NCI-H748 (cell line): ENCODE results near the gene KNCN.

Experiments used
- DNase-seq: peaks from one replicate; lab custom pipeline; 2025; ENCODE audit not compliant: unreplicated experiment; lab: John Stamatoyannopoulos, UW

Gene KNCN

DNA sequence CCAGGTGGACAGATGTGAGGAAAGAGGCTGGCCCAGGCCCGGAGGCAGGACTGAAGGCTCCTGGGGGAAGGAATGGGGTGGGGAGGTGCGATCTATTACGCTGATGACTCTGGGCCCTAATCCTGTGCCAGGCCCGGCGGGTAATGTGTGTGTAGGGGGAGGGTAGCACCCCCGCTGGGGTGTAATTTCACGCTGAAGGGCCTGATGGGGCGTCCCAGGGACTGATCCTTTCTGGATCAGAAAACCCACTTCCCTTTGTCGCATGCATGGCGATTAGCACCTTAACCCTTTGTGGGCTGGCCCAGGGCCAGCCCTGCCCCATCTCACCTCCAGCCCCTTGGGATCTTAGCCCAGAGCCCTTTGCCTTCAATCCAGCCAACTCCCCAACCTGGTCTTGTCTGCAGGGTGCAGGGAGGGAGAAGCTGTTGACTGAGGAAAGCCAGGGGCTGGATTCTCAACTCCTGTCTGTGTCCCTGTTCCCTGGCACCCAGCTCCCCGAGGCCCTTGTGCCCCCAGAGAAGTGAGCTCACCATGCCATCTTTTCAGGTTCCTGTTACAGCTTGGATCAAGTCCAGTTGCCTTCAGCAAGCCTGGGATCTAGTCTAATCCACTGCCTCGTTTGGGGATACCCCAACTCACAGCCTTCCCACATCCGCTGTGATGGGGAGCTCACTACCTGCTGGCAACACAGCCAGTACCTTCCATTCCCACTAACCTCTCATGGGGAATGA lies 26.0 kb downstream of the KNCN start:
- no peak for DNase-seq

DNA sequence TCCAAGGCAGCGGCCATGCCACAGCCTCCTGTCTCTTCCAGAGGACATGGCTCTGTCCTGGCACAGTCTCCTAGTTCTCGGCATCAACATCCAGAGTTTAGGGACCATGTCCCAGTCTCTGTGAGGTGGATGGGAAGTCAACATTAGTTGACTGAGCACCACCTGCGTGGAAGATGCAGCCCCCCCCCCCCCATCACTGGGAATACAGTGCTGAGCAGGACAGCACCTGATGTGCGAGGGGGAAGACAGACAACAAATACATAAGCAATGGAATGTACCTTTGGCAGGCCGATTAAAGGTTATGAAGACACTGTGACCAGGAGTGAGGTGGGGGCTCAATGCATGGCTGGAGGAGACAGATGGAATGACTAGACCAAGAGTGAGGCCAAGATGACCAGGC lies 26.6 kb downstream of the KNCN start:
- no peak for DNase-seq

DNA sequence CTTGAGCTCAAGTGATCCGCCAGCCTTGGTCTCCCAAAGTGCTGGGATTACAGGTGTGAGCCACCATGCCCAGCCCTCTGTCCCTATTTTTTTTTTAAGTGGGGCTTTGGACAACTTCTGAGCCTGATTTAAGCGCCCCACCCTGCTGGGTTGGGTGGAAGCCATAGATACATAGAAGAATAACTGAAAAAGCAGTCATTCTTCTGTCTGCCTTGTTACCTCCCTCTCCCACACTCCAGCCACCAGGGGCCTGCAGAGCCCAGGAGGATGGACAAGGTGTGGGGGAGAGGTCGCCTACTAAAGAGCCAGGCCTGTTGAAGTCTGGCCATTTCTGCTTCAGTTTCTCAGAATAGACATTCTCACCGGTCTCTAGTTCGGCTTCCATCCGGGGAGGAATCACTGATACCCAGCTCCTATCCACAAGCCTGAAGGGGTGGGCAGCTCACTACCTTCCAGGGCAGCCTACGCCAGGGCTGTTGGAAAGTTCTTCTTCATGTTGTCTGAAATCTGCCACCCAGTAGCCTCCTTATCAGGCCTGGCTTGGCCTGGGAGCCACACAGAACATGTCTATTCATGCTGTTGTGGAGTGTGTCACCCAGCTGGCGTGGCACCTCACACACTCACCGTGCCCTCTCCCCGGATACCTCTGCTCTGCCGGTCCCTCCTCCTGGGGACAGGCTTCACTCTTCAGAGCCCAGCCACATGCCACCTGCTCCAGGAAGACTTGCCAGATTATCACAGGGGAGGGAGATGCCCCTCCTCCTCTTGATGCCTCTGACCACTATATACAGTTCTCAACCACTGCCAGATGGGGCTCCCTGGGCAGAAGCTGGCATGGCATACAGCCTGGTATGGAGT lies 27.7 kb downstream of the KNCN start:
- DNase-seq = no peak

DNA sequence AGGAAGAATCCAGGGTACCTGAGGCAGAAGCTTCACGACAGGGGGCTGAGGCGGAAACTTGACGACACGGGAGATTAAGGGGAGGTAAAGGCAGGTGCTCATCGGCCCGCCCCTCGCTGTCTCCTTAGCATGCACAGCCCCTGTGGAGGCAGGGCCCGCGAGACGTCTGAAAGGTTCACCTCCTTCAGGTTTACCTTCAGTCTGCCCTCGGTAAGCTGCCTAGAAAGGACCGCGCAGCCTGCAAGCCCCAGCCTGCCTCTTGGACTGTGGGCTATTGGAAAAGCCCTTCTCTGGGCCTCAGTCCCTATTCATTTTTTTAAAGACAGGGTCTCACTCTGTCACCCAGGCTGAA lies 28.5 kb downstream of the KNCN start:
- DNase-seq = no peak

DNA sequence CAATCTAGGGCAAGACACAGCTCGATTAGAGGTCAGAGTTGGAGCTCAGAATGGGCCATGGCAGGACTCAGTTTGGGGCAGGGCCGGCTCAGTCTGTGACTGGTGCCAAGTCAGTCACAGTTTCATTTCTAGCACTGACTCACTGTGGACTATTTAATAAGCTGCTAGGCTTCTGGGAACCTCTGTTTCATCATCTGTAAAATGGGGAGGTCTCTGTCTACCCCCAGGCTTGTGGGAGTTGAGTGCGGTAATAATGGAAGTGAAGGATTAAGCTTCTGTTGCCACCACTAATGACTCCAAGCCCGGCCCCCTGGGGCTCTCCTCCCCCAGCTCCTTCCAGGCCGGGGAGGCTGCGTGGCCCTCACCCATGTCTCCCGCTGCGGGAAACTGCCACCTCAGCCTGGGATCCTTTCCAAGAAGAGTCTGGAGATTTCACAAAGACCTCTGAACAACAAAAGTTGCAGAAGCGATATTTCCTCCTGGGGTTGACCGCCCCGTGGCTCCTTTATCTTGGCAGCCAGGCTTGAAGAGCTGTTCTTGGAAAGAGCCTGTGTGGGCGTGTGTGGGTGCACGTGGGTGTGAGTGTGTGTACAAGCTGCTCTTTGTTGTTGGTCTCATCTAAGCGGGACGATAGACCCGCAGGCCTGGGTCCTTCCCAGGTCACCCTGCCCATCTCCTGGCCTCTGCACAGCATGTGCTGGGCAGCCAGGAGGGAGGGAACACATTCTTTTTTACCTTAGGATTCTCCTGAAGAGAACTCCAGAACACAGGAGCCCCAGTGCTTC lies 29.1 kb downstream of the KNCN start:
- no peak for DNase-seq

DNA sequence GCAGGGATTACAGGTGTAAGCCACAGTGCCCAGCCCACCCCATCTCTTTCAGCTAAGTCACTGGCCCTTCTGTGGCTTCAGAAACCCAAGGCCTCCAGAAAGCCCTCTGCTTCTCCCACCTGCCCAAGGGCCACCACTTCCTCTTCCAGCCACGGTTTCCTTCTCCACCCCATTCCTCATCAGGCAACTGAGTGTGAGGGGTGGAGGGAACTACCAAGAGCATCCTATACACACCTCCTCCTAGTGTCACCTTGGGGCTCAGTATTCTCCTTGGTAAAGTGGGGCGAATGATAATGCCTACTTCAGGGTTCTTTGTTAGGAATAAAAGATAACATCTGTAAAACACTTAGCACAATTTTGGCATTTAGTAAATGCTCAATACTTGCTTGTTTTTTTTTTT lies 30.0 kb downstream of the KNCN start:
- no peak for DNase-seq

DNA sequence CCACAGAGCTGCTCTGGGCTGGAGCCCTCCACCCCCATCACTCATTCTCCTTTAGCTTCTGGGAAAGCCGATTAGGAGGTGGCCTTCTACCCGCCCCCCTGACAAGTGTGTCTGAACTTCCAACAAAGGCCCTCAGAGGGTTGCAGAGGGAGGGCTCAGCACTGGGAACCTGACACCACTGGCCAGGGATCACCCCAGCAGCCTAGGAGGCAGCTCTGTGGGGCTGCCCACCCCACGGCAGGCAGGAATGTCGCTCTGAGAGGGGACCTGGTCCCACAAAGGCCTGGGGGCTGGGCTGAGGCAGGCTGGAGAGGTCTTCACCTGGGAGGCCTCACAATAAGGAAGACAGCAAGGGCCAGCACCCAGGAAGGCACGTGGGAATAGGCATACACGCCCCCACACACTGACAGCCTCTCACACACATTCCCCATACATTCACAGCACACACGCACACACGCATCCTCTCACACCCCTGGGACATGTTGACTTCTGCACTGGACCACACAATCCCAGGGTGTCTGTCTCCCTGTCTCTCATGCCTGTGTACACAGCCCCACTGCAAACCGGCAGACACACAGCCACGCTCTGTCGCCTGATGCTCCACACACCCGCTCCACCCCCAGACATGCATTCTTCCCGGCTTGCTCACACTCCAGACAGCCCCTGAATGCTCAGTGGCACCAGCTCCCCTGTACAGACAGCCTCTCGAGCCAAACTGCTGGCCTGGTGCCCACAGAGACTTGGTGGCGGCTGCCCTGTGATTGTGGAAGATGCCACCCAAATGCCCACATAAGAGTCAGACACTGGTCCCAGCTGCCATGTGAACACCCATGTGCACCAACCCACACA lies 31.2 kb downstream of the KNCN start:
- DNase-seq = no peak

DNA sequence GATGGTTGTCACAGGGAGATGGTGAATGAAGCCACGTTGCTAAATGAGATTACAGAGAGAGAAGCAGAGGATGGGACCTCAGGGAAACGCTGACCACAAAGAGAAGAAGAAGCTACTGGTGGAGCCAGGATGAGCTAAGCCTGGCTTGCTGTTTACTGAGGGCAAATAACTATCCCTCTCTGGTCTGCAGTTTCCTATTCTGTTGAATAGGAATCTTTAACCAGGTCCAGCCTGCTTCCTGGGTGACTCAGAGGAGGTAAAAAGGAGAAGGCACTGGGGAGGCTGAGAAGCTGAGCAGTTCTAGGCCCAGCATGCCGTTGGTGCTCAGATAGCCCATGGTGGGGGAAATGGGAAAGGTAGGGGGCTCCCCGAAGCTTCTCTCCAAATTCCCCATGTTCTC lies 32.2 kb downstream of the KNCN start:
- no peak for DNase-seq

DNA sequence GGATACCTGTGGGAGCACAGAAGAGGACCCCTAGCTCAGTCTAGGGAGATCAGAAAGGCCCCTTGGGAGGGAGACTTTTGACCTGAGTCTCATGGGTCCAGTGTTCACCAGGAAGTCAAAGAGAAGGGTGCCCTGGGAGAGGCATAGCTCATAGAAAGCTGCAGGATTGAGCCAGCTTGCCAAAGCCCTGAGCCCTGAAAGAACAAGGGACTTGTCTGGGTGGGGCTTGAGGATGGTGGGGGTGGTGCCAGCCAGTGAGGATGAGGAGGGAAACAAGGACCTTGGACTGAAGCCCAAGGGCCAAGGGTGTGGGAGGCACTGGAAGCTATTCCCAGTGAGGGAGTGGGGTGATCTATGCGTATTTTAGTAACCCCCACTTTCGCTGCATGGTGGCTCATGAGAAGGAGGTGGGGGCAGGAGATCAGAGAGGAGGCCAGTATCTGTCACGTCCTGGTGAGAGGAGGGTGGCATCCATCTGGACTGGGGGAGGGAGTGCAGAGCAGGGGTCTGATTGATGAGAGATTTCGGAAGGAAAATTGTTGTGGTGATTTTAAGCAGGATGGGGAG lies 33.4 kb downstream of the KNCN start:
- no peak for DNase-seq

DNA sequence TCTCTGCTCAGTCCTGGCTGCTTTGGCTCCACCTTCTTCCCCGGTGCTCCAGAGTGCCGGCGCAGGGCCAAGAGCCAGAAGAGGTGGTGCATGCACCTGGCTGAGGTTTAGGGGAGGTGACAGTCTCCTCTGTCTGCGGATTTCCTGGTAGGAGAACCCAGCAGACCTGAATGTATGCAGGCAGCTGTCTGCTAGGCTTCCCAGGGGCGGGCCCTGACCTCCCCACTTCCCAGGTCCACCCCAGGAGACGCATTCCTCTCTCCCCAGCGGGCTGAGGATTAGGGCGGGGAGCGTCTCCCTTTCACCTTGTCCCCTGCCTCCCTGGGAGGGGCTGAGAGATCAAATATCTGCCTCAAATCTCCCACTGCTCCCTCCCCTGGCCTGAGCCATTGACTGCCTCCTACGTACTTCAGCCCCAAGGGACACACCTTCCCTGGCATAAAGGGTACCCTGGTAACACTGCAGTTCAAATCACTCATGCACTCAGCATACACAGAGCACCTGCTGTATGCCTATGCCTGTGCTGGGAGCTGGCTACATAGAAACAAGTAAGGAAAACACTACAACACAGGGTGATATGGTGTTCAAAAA lies 34.3 kb downstream of the KNCN start:
- peak; percentile 60 for DNase-seq

DNA sequence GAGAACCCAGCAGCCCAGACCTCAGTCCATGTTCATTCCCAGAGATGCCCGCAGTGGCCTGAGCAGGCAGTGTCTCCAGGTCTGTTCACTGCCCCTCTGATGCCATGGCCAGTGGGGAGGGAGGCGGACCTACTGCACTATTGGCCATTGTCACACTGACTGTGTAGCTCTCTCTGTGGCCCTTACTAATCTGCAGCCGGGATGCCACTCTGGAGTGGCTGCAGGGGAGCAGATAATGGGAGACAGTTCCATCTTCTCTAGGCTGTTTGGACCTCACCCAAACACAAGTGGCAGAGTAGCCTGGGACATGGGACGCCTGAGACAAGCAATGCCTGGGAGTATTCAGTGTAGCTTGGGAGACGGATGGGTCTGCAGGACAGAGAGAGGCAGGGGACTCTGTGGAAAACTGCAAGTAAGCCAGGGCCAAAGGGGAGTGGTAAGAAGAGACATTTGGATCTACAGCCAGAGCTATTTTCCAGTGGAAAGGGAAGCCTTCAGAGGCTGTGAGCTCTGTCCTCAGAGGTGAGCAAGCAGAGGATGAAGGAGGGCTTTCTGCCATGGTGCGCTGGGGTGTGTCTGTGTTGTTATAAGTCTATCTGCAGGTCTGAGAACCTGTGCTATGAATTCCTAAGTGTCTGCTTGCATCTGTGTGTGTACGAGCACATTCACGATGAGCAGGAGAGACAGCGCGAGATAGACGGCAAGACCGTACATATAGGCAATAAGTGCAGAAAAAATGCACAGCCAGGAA lies 35.1 kb downstream of the KNCN start:
- DNase-seq = no peak

DNA sequence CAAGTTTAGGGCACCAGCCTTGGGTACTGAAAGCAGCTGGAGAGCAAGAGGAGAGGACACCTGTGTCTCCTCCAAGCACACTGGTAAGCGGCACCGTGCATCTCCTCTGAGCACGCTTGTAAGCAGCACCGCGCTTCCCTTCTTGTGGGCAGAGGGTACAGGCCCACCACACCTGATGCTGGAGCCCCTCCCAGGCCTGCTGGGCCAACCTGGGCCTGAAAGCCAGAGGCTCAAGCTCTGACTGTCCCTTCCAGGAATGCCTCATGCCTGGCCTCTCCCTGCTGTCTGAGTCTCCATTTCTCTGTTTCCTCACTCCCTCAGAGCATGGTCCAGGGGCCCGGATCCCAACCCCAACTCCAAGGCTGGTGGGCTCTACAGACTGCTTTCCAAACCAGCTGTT lies 35.9 kb downstream of the KNCN start:
- DNase-seq = no peak

DNA sequence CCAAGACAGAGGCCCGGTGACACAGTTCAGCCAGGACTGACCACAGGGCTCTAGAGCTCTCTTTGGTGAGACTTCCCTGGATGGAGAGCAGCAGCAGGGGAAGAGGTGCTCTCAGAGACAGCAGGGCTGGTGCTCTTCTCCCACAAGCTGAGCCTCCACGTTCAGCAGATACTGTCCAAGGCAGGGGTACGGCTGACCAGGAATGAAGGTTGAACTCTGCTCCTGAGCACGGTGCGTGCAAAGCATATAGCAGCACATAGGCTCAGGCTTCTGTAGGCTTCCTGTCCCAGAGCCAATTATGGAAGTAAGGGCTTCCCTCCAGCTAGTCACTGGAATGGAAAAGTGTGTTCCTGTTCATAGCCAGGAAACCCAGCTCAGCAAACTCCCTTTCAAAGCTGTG lies 37.9 kb downstream of the KNCN start:
- DNase-seq = no peak

DNA sequence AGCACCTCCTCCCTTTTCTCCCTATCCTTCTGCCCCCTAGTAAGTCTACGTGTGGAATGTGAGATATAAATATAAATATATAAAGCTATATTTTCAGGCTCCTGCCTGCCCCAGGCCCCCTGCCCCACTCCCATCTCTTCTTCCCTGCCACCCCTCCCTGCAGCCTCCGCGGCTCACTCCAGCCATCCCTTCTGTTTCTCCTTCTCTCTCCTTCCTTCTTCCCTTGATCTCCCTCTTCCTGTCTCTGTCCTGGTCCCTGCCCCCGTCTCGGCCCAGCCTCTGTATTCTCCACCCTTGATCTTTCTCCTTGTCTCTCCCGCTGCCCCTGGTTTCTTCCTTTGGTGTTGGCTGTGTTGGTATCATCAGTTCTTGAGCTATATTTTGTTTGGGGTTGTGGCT lies 38.7 kb downstream of the KNCN start:
- no peak for DNase-seq

DNA sequence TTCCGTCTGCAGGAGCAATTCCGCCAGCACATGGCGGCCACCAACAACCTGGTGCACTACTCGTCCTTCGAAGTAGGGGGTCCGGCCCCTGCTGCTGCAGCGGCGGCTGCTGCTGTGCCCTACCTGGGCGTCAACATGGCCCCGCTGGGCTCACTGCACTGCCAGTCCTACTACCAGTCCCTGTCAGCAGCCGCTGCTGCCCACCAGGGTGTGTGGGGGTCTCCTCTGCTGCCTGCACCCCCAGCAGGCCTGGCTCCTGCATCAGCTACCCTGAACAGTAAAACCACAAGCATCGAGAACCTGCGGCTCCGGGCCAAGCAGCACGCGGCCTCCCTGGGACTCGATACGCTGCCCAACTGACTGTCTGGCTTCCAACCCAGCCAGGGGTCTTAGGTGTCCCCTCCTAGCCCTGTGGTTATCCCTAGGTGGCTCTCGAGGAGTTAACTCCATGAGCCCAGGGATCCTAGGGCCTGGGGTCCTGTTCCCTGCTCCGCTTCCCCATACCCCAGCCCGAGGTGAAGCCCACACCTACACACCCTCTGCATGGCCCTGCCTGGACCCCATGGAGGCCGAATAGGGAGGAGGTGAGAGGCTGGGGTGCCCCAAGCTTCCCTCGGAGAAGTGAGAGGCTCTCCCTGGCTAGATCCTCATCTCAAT lies 39.2 kb downstream of the KNCN start:
- DNase-seq = no peak

DNA sequence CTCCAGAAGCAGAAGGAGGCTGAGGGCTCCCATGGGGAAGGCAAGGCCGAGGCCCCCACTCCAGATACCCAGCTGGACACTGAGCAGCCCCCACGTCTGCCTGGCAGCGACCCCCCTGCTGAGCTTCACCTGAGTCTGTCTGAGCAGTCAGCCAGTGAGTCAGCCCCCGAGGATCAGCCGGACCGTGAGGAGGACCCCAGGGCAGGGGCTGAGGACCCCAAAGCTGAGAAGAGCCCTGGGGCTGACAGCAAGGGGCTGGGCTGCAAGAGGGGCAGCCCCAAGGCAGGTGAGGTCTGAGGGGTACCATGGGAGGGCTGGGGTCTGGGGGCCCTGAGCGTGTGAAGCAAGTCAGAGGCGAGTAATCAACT lies 40.5 kb downstream of the KNCN start:
- DNase-seq = no peak

DNA sequence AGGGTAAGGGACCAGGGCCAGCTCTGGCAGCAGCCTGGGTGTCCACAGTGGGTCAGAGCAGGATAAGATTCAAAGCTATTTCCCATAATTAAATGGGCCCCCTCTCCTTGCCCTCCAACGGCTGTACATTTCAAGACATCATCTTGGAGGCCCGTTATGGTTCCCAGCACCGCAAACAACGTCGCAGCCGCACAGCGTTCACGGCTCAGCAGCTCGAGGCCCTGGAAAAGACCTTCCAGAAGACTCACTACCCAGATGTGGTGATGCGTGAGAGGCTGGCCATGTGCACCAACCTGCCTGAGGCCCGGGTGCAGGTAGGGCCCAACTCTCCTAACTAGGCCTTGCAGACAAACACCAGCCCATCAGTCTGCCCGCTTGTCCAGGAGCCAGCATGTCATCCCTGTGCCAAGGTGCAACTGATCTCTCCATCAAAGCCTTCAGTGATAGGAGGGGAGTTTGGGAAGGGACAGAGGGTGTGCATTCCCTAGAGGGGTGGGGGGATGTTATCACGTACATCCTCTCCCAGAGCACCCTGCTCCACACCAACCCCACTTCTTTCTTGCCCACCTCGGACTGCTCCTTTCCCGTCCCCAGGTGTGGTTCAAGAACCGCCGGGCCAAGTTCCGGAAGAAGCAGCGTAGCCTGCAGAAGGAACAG lies 41.0 kb downstream of the KNCN start:
- DNase-seq = no peak

DNA sequence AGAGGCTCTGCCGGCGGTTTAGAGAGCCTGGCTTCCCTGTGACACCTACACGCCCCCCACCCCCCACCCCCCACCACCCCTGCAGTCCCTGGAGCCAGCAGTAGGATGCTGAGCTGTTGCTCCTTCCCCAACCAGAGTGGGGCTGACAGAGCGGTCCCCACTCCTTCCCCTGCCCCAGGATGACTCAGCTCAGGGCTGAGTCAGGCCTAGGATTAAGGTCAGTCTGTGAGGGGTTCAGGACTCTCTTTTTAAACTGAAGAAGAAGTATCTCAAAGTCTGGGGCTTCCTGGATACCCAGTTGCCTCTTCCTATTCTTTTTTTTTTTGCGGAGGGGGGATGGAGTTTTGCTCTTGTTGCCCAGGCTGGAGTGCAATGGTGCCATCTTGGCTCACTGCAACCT lies 42.7 kb downstream of the KNCN start:
- DNase-seq = no peak
